Dendritic cell treated with granulocyte-macrophage colony-stimulating factor and Interleukin-4, amounts not matched to agents 40 ng/mL and 50 ng/mL, for 4 days (primary cell): ENCODE results near the gene POLA2.

Source experiments
- H3K27ac Mint-ChIP-seq: one replicate; pipeline ENCODE4 v1.8.0; 2022; ENCODE audit warnings: mild to moderate bottlenecking, mixed read lengths
- H3K27me3 Mint-ChIP-seq: one replicate; pipeline ENCODE4 v1.8.0; 2022; ENCODE audit warnings: mild to moderate bottlenecking, mixed read lengths
- H3K36me3 Mint-ChIP-seq: one replicate; pipeline ENCODE4 v1.8.0; 2022; ENCODE audit warnings: low read depth, mixed read lengths
- H3K4me1 Mint-ChIP-seq: one replicate; pipeline ENCODE4 v1.8.0; 2022; ENCODE audit warnings: low read depth, mixed read lengths
- H3K4me3 Mint-ChIP-seq: one replicate; pipeline ENCODE4 v1.8.0; 2022; ENCODE audit warnings: mild to moderate bottlenecking, moderate library complexity, mixed read lengths
- H3K9me3 Mint-ChIP-seq: one replicate; pipeline ENCODE4 v1.8.0; 2022; ENCODE audit warnings: mixed read lengths
- intact Hi-C: fragments of 100-400 bp; cut with micrococcal nuclease; formaldehyde crosslinking; loops from one replicate; pipeline ENCODE4 v1.15.0; 2022

The POLA2 gene

GRCh38 chr11:65300621-65301275 lies 39.0 kb downstream of the POLA2 start:
- Mint-ChIP-seq H3K4me1 (peaks cover 16% of the 10 kb centered on the region), H3K4me3 (no peak overlapping the region), H3K9me3 (no peaks in the 10 kb centered on the region), H3K27me3 (no peaks in the 10 kb centered on the region), H3K36me3 (peaks cover 64% of the 10 kb centered on the region), H3K27ac (no peak overlapping the region)
- intact Hi-C loops = no loop called here

DNA sequence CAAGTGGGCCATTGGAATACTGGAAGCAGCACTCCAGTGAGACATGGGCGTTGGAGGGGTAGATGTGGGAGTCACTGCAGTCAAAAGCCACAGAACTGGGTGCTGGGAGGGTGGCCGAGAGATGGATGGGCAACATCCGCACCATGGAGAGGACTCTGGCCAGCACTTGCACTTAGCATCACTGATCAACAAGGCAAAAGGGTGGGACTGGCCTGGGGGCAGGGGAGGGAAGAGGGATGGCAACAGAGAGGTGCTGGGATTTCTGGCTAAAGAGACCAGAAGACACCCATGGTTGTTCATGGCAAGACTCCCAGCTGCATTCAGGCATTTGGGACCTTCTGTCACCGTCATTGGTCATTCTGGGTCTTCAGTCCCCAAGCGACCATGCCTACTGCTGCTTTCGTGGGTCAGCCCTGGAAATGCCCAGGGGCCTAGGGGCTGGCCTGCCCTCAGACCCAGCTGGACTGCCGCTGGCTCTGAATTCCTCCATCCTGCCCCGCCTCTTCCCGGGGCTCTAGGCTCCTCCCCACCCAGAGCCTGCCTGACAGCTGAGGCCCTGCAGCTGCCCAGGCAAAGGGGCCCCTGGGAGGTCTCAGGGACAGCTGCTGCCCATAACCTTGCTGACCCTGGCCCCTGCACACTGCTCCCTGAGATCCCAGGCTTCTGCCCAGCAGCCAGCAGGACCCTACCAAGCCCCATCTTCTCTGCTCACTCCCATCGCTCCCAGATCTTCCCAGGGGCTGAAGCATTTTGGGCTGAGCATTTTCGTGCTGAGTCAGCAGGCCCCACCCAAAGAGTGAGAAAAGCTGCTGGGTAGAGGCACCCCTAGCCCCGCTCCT lies 39.9 kb downstream of the POLA2 start:
- peak overlapping the region; percentile 66 for H3K27ac Mint-ChIP-seq
- no peaks in the 10 kb centered on the region for H3K27me3 Mint-ChIP-seq

GRCh38 chr11:65303555-65303954 lies 41.8 kb downstream of the POLA2 start:
- Mint-ChIP-seq H3K9me3 (no peaks in the 10 kb centered on the region), H3K4me3 (no peak overlapping the region), H3K4me1 (peaks cover 29% of the 10 kb centered on the region), H3K36me3 (peaks cover 36% of the 10 kb centered on the region), H3K27me3 (no peaks in the 10 kb centered on the region), H3K27ac (no peak overlapping the region)
- intact Hi-C loops = no loop called here

More for the DNA sequence above, 39.9 kb downstream of the POLA2 start:
- peaks cover 54% of the 10 kb centered on the region for H3K36me3 Mint-ChIP-seq
- H3K4me1 Mint-ChIP-seq = peaks cover 16% of the 10 kb centered on the region
- intact Hi-C loops = no loop called here
- no peaks in the 10 kb centered on the region for H3K9me3 Mint-ChIP-seq
- H3K4me3 Mint-ChIP-seq = no peak overlapping the region

DNA sequence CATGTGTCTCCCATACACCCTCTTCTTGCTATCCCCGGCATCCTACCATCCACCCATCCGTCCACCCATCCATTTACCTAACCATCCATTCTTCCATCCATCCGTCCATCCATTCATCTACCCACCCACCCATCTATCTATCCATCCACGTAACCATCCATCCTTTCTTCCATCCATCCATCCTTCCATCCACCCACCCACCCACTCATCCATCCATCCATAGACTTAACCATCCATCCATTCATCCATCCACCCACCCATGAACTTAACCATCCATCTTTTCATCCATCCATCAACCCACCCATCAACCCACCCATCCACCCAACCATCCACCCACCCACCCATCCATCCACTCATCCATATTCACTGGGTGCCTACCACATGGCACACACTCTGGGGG lies 42.3 kb downstream of the POLA2 start:
- no peaks in the 10 kb centered on the region for H3K9me3 Mint-ChIP-seq

GRCh38 chr11:65304613-65305012 lies 42.9 kb downstream of the POLA2 start:
- Mint-ChIP-seq H3K4me3 (no peak overlapping the region), H3K27me3 (no peaks in the 10 kb centered on the region), H3K36me3 (peaks cover 25% of the 10 kb centered on the region), H3K27ac (peak overlapping the region; percentile 1), H3K9me3 (no peaks in the 10 kb centered on the region), H3K4me1 (peaks cover 38% of the 10 kb centered on the region)
- intact Hi-C loops = no loop called here

More for the DNA sequence above, 42.3 kb downstream of the POLA2 start:
- Mint-ChIP-seq H3K4me3 (no peak overlapping the region), H3K4me1 (peaks cover 35% of the 10 kb centered on the region), H3K36me3 (peaks cover 30% of the 10 kb centered on the region), H3K27me3 (no peaks in the 10 kb centered on the region), H3K27ac (peak overlapping the region; percentile 1)
- intact Hi-C loops = no loop called here

DNA sequence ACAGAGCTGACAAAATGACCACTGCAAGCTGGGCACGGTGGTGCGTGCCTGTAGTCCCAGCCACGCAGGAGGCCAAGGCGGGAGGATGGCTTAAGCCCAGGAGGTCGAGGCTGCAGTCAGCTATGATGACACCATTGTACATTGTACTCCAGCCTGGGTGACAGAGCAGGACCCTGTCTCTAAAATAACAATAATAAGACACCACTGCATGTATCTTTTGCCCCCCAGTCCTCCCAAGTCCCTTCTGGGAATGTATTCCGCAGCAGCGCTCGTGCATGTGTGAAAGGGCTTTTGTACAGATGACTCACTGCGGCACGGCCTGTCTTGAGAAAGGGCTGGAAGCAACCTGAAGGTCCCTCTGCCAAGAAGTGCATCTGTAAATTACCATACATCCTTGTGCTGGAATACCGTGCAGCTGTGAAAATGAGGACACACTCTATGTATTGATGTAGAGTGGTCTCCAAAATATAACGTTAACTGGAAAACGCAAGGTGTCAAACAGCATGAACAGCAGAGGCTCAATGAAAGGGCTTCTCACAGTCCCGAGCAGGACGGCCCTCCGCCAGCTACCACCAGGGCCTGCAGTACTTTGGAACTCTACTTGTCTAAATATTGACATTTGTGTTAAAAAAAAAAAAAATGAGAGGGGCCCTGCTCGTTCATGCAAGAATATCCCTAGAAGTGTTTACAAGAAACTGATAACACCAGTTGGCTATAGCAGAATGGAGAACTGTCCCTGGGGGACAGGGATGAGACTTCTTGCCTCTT lies 43.9 kb downstream of the POLA2 start:
- H3K9me3 Mint-ChIP-seq = no peaks in the 10 kb centered on the region
- intact Hi-C loops = no loop called here
- peaks cover 49% of the 10 kb centered on the region for H3K4me1 Mint-ChIP-seq
- H3K27ac Mint-ChIP-seq = peak overlapping the region; percentile 1
- peaks cover 23% of the 10 kb centered on the region for H3K36me3 Mint-ChIP-seq
- H3K27me3 Mint-ChIP-seq = no peaks in the 10 kb centered on the region
- no peak overlapping the region for H3K4me3 Mint-ChIP-seq

DNA sequence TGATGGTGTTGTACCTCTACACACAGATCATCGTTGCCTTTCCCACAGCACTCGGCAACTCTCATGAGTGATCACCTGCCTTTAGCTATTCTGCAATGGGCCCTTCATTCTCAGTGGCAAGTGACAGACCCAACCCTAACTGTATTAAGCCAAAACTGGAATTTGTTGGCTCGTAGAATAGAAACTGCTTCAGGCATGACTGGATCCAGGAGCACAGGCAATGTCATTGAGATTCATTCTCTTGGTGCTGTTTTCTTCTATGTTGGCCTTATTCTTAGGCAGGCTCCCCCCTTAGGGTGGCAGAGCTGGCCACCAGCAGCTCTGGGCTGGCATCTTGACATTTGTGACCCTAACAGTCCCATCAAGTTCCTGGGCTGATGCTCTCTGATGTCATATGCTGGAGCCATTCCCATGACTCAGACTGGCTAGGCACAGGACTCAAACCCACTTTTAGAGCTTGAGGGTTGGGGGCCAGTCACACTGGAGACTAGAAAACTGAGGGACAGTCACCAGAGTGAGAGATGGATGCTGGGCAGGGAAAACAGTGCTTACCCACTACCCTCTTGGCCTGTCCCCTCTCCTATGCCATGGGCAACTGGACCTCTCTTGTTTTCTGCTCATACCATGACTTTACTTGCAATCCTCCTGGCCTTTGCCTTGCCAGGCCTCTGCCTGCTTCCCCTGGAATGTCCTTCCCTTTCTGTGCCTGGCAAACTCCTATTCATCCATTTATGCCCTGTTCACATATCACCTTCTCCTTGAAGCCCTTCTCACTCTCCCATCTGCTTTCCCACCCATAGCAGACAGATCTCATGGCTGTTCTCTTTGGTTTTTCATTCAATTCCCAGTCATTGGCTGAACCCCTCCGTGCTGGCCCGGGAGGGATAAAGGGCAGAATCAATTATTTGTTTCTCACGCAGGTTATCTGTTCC lies 45.8 kb downstream of the POLA2 start:
- no peaks in the 10 kb centered on the region for H3K9me3 Mint-ChIP-seq
- peaks cover 52% of the 10 kb centered on the region for H3K4me1 Mint-ChIP-seq
- no peak overlapping the region for H3K4me3 Mint-ChIP-seq
- H3K27ac Mint-ChIP-seq = peak overlapping the region; percentile 89
- peaks cover 23% of the 10 kb centered on the region for H3K36me3 Mint-ChIP-seq
- no peaks in the 10 kb centered on the region for H3K27me3 Mint-ChIP-seq
- intact Hi-C loops = no loop called here

- Mint-ChIP-seq H3K9me3 (no peaks in the 10 kb centered on the region), H3K36me3 (peaks cover 23% of the 10 kb centered on the region), H3K4me3 (no peak overlapping the region), H3K4me1 (peaks cover 58% of the 10 kb centered on the region), H3K27me3 (peaks cover 2% of the 10 kb centered on the region), H3K27ac (peak overlapping the region; percentile 89)
- intact Hi-C loops = no loop called here
Measured at GRCh38 chr11:65308281-65308891, 46.6 kb downstream of the POLA2 start.

DNA sequence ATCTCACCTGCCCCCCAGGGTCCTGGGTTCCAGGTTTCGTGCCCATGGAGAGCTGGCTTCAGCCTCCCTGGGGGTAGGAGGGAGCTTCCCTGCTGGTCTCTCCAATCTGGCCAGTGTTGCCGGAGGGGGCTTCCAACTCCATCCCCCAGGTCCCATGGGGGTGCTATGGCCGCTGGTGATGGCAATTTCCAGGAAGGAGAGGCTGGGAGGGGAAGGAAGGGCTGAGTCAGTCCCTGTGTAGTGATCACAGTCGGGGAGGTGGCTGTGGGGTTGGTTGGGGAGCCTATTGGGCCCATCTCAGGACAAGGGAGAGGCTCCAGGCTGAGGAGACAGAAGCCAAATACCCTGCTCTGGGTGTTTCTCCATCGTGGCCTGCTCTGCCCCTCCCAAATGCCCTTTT lies 47.2 kb downstream of the POLA2 start:
- Mint-ChIP-seq H3K27ac (peak overlapping the region; percentile 89), H3K4me3 (no peak overlapping the region), H3K27me3 (peaks cover 5% of the 10 kb centered on the region), H3K4me1 (peaks cover 65% of the 10 kb centered on the region), H3K9me3 (no peaks in the 10 kb centered on the region), H3K36me3 (peaks cover 17% of the 10 kb centered on the region)
- intact Hi-C loops = no loop called here

DNA sequence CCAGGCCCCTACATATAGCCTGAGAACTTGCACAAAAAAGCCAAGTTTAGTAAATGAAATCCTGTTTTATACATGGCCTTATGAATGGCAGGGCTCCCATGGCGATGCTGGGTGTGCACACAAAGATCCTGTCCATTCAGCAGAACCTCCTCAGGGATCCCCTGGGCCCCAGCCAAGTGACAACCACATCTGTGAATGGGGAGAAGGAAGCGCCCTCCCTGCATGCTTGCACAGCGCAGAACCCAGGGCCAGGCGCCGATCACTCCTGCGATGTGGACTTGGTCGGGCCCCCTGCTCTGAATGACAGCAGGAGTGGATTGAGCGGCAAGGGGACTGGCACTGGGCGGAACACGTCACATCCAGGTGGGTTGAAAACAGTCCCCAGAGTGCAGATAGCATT lies 48.5 kb downstream of the POLA2 start:
- H3K9me3 Mint-ChIP-seq = no peaks in the 10 kb centered on the region
- H3K36me3 Mint-ChIP-seq = peaks cover 11% of the 10 kb centered on the region
- H3K4me1 Mint-ChIP-seq = peaks cover 69% of the 10 kb centered on the region
- peak overlapping the region; percentile 30 for H3K4me3 Mint-ChIP-seq
- peaks cover 5% of the 10 kb centered on the region for H3K27me3 Mint-ChIP-seq
- intact Hi-C loops = no loop called here
- H3K27ac Mint-ChIP-seq = peak overlapping the region; percentile 89

GRCh38 chr11:65310736-65311135 lies 49.0 kb downstream of the POLA2 start:
- intact Hi-C loops = no loop called here
- H3K9me3 Mint-ChIP-seq = no peaks in the 10 kb centered on the region
- H3K36me3 Mint-ChIP-seq = peaks cover 6% of the 10 kb centered on the region
- peak overlapping the region; percentile 89 for H3K27ac Mint-ChIP-seq
- peaks cover 5% of the 10 kb centered on the region for H3K27me3 Mint-ChIP-seq
- H3K4me3 Mint-ChIP-seq = peak overlapping the region; percentile 30
- H3K4me1 Mint-ChIP-seq = peaks cover 70% of the 10 kb centered on the region

GRCh38 chr11:65311170-65311678 lies 49.5 kb downstream of the POLA2 start:
- Mint-ChIP-seq H3K4me1 (peaks cover 75% of the 10 kb centered on the region), H3K27me3 (peaks cover 5% of the 10 kb centered on the region), H3K36me3 (peaks cover 6% of the 10 kb centered on the region), H3K9me3 (no peaks in the 10 kb centered on the region), H3K27ac (peak overlapping the region; percentile 89), H3K4me3 (no peak overlapping the region)
- intact Hi-C loops = no loop called here
